Transverse colon (tissue), 3 donors: Measurements from ENCODE around the gene GRK3.

Experiments
- CTCF ChIP-seq, 5 experiments: fragments of 200-600 bp in 3 of 5; fragments of 450-650 bp in 2 of 5; sonication (generic) in 3 of 5; IDR thresholded peaks; 1 replicate in 2 of 5; 2 replicates in 3 of 5; pipeline ENCODE4 v1.5.1; 2016 to 2017; ENCODE audit warnings: antibody characterized with exemption in 5 of 5, inconsistent platforms in 3 of 5, mild to moderate bottlenecking in 2 of 5, moderate library complexity in 1 of 5
- EP300 ChIP-seq: sonication (generic); formaldehyde crosslinking; IDR thresholded peaks from one replicate; pipeline ENCODE4 v1.6.1; 2017; ENCODE audit warnings: antibody characterized with exemption, low read depth

GRCh38 chr22:25564979-25565677 is 653 bp downstream of the GRK3 start:
- TF ChIP-seq CTCF (IDR thresholded peaks at IDR 0.05) (no peak), EP300 (no peak)
